GM12878 (cell line): ENCODE measurements around the gene STAT5B. TPM values are rescaled to one million over a fixed set of nuclear protein-coding genes. Genes with fewer than 3 reads are reported as not detected.

Source experiments
- BMI1 ChIP-seq: fragments of 450-650 bp; IDR thresholded peaks from 2 replicates; pipeline ENCODE4 v1.6.1; 2016; ENCODE audit warnings: mild to moderate bottlenecking, moderate library complexity, borderline replicate concordance
- CBX3 ChIP-seq: fragments of 200-600 bp; sonication (generic); IDR thresholded peaks from 2 replicates; pipeline ENCODE4 v1.6.1; 2016; ENCODE audit warnings: low read depth, borderline replicate concordance
- NFYA ChIP-seq: IDR thresholded peaks from 2 replicates; pipeline ENCODE4 v1.6.1; 2011; ENCODE audit warnings: low read depth, mild to moderate bottlenecking, low read length, improper control_type of control experiment, borderline replicate concordance
- POLR2A ChIP-seq: IDR thresholded peaks from 2 replicates; pipeline ENCODE4 v1.6.1; 2011; ENCODE audit warnings: low read depth, mild to moderate bottlenecking, low read length
- RELA ChIP-seq: fragments of 450-650 bp; IDR thresholded peaks from 2 replicates; pipeline ENCODE4 v1.8.0; 2014; ENCODE audit warnings: borderline replicate concordance; ENCODE audit not compliant: partially characterized antibody
- SPI1 ChIP-seq: IDR thresholded peaks from 2 replicates; pipeline ENCODE4 v1.6.1; 2011; ENCODE audit warnings: low read depth, mild to moderate bottlenecking, low read length, moderate library complexity, borderline replicate concordance; ENCODE audit not compliant: insufficient read depth
- polyA plus RNA-seq, 11 experiments: library from polyadenylated mRNA; depleted of rRNA in 4 of 11; unstranded in 6 of 11; stranded (reverse) in 5 of 11; fragments of >200 nt; fragmentation: Nextera tagmentation in 4 of 11; fragmentation: Illumina TruSeq in 1 of 11; extraction: Ambion mirVana in 4 of 11; extraction: Trizol in 1 of 11; gene quantifications; 1 replicate in 1 of 11; 2 replicates in 10 of 11; pipeline versions ENCODE4 v1.2.1 to v1.2.3, GENCODE V29; 2011 to 2016; ENCODE audit warnings: inconsistent platforms in 2 of 11, missing spikeins in 2 of 11, low read depth in 1 of 11
- total RNA-seq, 4 experiments: library from RNA; depleted of rRNA in 3 of 4; stranded (reverse); fragments of >200 nt in 3 of 4; fragmentation: Illumina TruSeq in 1 of 4; extraction: Trizol in 1 of 4; gene quantifications; 2 replicates each; pipeline versions ENCODE4 v1.2.1 to v1.2.3, GENCODE V29; 2013 to 2021
- TF ChIP-seq, protein P1 (sequence below): IDR thresholded peaks from 2 replicates; pipeline ENCODE4 v1.6.1; 2011; ENCODE audit warnings: low read depth, low read length, improper control_type of control experiment, borderline replicate concordance
- TF ChIP-seq, protein P2 (sequence below): fragments of 150-350 bp; IDR thresholded peaks from 2 replicates; pipeline ENCODE4 v1.6.1; 2016; ENCODE audit warnings: low read depth, low read length
- TF ChIP-seq, protein P3 (sequence below): IDR thresholded peaks from 2 replicates; pipeline ENCODE4 v1.6.1; 2012; ENCODE audit warnings: mild to moderate bottlenecking, low read depth, low read length
- TF ChIP-seq, protein P4 (sequence below): fragments of 450-650 bp; IDR thresholded peaks from 2 replicates; pipeline ENCODE4 v1.6.1; 2016; ENCODE audit warnings: mild to moderate bottlenecking
- TF ChIP-seq, protein P5 (sequence below): IDR thresholded peaks from 2 replicates; pipeline ENCODE4 v1.6.1; 2012; ENCODE audit warnings: low read depth, low read length, improper control_type of control experiment
- TF ChIP-seq, protein P6 (sequence below): IDR thresholded peaks from 2 replicates; pipeline ENCODE4 v1.6.1; 2012; ENCODE audit warnings: low read length, inconsistent platforms
- TF ChIP-seq, protein P7 (sequence below): fragments of 150-350 bp; IDR thresholded peaks from 2 replicates; pipeline ENCODE4 v1.6.1; 2014; ENCODE audit warnings: mild to moderate bottlenecking, low read depth, low read length

The STAT5B gene
- total and polyA plus RNA-seq, 10 of the 15 experiments (the other 5 are each of a cell fraction or from before 2014, with no cell fraction given) = 11.0 to 69.6 (median 46.7) TPM

DNA sequence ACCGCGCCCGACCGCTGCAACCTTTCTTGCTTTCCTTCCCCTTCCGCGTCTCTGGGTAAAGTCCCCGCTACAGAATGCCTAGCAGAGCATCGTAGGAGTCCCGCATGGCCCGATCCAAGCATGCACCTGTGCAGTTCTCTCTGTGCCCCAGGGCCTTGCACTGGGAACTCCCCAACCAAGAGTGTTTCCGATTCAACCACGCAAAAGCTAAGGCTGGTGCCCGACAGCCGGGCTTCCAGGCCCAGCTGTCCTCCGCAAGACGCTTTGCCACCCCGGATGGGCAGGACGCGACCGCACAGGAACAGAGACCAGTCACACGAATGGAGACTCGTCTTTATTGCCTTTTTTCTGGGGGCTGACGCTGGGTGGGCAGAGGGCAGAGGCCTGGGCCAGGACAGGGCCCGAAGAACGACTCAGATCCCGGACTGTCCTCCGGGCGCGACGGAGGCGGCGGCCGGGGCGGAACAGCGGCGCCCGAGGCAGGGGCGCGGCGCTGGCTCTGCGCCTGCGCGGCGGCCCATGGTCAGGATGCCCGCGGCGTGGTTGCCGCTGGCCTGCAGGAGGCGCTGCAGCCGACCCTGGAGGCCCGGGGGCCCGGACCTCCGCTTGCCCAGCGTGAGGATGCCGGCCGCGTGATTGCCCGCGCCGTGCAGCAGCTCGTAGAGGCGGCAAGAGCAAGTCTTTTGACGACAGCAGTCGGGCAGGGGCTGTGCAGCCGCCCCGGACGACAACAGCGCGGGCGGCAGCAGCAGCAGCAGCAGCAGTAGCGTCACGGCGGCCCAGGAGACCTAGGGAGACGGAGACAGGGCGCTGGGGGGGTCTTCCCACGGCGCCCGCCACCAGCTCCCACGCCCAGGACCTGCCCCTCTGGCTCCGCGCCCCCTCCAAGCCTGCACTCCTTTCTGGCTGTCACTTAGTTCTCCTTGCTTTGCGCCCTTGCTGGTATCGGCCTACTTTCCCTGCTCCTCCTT is 92.2 kb downstream of the STAT5B start (continued):
- TF ChIP-seq, protein P1, sequence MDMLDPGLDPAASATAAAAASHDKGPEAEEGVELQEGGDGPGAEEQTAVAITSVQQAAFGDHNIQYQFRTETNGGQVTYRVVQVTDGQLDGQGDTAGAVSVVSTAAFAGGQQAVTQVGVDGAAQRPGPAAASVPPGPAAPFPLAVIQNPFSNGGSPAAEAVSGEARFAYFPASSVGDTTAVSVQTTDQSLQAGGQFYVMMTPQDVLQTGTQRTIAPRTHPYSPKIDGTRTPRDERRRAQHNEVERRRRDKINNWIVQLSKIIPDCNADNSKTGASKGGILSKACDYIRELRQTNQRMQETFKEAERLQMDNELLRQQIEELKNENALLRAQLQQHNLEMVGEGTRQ = no peak
- TF ChIP-seq SPI1 (no peak), BMI1 (no peak), NFYA (no peak), CBX3 (no peak), RELA (peak; percentile 12), POLR2A (peak; percentile 73)
- TF ChIP-seq, protein P2, sequence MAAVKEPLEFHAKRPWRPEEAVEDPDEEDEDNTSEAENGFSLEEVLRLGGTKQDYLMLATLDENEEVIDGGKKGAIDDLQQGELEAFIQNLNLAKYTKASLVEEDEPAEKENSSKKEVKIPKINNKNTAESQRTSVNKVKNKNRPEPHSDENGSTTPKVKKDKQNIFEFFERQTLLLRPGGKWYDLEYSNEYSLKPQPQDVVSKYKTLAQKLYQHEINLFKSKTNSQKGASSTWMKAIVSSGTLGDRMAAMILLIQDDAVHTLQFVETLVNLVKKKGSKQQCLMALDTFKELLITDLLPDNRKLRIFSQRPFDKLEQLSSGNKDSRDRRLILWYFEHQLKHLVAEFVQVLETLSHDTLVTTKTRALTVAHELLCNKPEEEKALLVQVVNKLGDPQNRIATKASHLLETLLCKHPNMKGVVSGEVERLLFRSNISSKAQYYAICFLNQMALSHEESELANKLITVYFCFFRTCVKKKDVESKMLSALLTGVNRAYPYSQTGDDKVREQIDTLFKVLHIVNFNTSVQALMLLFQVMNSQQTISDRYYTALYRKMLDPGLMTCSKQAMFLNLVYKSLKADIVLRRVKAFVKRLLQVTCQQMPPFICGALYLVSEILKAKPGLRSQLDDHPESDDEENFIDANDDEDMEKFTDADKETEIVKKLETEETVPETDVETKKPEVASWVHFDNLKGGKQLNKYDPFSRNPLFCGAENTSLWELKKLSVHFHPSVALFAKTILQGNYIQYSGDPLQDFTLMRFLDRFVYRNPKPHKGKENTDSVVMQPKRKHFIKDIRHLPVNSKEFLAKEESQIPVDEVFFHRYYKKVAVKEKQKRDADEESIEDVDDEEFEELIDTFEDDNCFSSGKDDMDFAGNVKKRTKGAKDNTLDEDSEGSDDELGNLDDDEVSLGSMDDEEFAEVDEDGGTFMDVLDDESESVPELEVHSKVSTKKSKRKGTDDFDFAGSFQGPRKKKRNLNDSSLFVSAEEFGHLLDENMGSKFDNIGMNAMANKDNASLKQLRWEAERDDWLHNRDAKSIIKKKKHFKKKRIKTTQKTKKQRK = no peak
- TF ChIP-seq, protein P3, sequence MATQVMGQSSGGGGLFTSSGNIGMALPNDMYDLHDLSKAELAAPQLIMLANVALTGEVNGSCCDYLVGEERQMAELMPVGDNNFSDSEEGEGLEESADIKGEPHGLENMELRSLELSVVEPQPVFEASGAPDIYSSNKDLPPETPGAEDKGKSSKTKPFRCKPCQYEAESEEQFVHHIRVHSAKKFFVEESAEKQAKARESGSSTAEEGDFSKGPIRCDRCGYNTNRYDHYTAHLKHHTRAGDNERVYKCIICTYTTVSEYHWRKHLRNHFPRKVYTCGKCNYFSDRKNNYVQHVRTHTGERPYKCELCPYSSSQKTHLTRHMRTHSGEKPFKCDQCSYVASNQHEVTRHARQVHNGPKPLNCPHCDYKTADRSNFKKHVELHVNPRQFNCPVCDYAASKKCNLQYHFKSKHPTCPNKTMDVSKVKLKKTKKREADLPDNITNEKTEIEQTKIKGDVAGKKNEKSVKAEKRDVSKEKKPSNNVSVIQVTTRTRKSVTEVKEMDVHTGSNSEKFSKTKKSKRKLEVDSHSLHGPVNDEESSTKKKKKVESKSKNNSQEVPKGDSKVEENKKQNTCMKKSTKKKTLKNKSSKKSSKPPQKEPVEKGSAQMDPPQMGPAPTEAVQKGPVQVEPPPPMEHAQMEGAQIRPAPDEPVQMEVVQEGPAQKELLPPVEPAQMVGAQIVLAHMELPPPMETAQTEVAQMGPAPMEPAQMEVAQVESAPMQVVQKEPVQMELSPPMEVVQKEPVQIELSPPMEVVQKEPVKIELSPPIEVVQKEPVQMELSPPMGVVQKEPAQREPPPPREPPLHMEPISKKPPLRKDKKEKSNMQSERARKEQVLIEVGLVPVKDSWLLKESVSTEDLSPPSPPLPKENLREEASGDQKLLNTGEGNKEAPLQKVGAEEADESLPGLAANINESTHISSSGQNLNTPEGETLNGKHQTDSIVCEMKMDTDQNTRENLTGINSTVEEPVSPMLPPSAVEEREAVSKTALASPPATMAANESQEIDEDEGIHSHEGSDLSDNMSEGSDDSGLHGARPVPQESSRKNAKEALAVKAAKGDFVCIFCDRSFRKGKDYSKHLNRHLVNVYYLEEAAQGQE = no peak
- TF ChIP-seq, protein P4, sequence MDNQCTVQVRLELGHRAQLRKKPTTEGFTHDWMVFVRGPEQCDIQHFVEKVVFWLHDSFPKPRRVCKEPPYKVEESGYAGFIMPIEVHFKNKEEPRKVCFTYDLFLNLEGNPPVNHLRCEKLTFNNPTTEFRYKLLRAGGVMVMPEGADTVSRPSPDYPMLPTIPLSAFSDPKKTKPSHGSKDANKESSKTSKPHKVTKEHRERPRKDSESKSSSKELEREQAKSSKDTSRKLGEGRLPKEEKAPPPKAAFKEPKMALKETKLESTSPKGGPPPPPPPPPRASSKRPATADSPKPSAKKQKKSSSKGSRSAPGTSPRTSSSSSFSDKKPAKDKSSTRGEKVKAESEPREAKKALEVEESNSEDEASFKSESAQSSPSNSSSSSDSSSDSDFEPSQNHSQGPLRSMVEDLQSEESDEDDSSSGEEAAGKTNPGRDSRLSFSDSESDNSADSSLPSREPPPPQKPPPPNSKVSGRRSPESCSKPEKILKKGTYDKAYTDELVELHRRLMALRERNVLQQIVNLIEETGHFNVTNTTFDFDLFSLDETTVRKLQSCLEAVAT = no peak
- TF ChIP-seq, protein P5, sequence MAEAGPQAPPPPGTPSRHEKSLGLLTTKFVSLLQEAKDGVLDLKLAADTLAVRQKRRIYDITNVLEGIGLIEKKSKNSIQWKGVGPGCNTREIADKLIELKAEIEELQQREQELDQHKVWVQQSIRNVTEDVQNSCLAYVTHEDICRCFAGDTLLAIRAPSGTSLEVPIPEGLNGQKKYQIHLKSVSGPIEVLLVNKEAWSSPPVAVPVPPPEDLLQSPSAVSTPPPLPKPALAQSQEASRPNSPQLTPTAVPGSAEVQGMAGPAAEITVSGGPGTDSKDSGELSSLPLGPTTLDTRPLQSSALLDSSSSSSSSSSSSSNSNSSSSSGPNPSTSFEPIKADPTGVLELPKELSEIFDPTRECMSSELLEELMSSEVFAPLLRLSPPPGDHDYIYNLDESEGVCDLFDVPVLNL = no peak
- TF ChIP-seq, protein P6, sequence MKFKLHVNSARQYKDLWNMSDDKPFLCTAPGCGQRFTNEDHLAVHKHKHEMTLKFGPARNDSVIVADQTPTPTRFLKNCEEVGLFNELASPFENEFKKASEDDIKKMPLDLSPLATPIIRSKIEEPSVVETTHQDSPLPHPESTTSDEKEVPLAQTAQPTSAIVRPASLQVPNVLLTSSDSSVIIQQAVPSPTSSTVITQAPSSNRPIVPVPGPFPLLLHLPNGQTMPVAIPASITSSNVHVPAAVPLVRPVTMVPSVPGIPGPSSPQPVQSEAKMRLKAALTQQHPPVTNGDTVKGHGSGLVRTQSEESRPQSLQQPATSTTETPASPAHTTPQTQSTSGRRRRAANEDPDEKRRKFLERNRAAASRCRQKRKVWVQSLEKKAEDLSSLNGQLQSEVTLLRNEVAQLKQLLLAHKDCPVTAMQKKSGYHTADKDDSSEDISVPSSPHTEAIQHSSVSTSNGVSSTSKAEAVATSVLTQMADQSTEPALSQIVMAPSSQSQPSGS = no peak
- TF ChIP-seq, protein P7, sequence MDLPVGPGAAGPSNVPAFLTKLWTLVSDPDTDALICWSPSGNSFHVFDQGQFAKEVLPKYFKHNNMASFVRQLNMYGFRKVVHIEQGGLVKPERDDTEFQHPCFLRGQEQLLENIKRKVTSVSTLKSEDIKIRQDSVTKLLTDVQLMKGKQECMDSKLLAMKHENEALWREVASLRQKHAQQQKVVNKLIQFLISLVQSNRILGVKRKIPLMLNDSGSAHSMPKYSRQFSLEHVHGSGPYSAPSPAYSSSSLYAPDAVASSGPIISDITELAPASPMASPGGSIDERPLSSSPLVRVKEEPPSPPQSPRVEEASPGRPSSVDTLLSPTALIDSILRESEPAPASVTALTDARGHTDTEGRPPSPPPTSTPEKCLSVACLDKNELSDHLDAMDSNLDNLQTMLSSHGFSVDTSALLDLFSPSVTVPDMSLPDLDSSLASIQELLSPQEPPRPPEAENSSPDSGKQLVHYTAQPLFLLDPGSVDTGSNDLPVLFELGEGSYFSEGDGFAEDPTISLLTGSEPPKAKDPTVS = no peak
